Neutrophil (primary cell): ENCODE measurements around the gene ECE1.
A peak's percentile ranks its signal among the peaks of the same experiment; 100 is the strongest.
"Not testable (repeated sequence)": the region's sequence is repeated elsewhere in the genome, so short reads cannot be mapped to it uniquely, and the experiment has no call there.

Experiments
- H3K27ac ChIP-seq: fragments of 200-600 bp; sonication (generic); 2 replicates; pipeline ENCODE4 v1.5.1; 2016; ENCODE audit warnings: mild to moderate bottlenecking, moderate library complexity
- H3K27me3 ChIP-seq: fragments of 200-600 bp; sonication (generic); 2 replicates; pipeline ENCODE4 v1.6.0; 2016; ENCODE audit warnings: mild to moderate bottlenecking
- H3K36me3 ChIP-seq: fragments of 200-600 bp; sonication (generic); 2 replicates; pipeline ENCODE4 v1.5.1; 2017
- H3K4me1 ChIP-seq, 2 experiments: fragments of 200-600 bp in 1 of 2; sonication (generic) in 1 of 2; 1 replicate in 1 of 2; 2 replicates in 1 of 2; pipeline versions ENCODE4 v1.5.1 to v1.6.1; 2013 to 2016; ENCODE audit warnings: low read depth in 1 of 2, low read length in 1 of 2, mild to moderate bottlenecking in 1 of 2, moderate library complexity in 1 of 2; ENCODE audit not compliant: control insufficient read depth in 1 of 2, insufficient read depth in 1 of 2
- H3K4me3 ChIP-seq, 2 experiments: fragments of 200-600 bp in 1 of 2; sonication (generic) in 1 of 2; 1 replicate in 1 of 2; 2 replicates in 1 of 2; pipeline ENCODE4 v1.5.1; 2013 to 2016; ENCODE audit warnings: low read depth in 1 of 2, low read length in 1 of 2, mild to moderate bottlenecking in 1 of 2, moderate library complexity in 1 of 2
- H3K9me3 ChIP-seq: fragments of 200-600 bp; sonication (generic); 2 replicates; pipeline ENCODE4 v1.5.1; 2016
- TF ChIP-seq, protein P1 (sequence below): fragments of 200-600 bp; sonication (generic); IDR thresholded peaks from 2 replicates; pipeline ENCODE4 v1.5.1; 2016; ENCODE audit warnings: antibody characterized with exemption

ECE1 gene

DNA sequence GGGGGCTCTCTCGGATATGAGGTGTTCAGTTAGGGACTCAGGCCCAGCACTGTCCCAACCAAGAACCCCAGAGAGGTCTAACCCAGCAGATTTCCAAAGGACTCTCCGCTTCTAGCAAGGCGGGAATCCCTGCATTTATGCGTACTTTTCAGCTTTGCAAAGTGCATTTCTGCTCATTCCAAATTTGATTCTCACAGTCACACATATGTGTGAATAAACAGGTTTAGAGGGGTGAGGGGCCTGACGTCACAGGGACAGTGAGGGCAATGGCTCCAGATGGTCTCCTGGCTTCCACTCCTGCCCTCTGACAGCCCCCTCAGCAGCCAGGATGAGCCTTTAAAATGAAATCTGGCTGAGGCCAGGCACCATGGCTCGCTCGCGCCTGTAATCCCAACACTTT is 921 bp upstream of the ECE1 start:
- Histone ChIP-seq H3K9me3 (no peaks in the 10 kb centered on the region), H3K4me3 (peak overlapping the region; percentile 84 to 95), H3K27me3 (no peaks in the 10 kb centered on the region), H3K27ac (peak overlapping the region; percentile 97), H3K36me3 (peaks cover 7% of the 10 kb centered on the region), H3K4me1 (peaks cover 88 to 94% of the 10 kb centered on the region in 2 experiments)
- TF ChIP-seq, protein P1, sequence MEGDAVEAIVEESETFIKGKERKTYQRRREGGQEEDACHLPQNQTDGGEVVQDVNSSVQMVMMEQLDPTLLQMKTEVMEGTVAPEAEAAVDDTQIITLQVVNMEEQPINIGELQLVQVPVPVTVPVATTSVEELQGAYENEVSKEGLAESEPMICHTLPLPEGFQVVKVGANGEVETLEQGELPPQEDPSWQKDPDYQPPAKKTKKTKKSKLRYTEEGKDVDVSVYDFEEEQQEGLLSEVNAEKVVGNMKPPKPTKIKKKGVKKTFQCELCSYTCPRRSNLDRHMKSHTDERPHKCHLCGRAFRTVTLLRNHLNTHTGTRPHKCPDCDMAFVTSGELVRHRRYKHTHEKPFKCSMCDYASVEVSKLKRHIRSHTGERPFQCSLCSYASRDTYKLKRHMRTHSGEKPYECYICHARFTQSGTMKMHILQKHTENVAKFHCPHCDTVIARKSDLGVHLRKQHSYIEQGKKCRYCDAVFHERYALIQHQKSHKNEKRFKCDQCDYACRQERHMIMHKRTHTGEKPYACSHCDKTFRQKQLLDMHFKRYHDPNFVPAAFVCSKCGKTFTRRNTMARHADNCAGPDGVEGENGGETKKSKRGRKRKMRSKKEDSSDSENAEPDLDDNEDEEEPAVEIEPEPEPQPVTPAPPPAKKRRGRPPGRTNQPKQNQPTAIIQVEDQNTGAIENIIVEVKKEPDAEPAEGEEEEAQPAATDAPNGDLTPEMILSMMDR = no peak

DNA sequence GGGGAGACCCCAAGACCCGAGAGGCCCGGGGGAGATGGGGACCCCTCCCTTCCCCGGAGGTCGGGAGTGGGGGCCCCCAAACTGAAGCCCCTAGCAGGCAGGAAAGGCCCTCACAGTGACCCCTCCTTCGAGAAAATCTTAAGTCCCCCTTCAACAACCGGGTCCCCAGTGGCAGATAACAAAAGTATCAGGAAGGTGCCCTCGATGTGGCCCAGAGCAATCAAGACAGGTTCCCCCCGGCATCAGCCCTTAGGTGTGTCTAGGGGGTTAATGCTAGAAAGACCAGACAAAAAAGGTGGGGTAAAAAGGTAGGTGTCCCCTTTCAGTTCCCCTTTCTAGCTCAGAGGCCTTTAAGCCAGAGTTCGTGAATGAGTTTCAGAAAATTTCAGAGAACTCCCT is 282 bp upstream of the ECE1 start:
- Histone ChIP-seq H3K4me1 (peaks cover 84 to 89% of the 10 kb centered on the region in 2 experiments), H3K9me3 (no peaks in the 10 kb centered on the region), H3K4me3 (peak overlapping the region; percentile 84 to 95)

DNA sequence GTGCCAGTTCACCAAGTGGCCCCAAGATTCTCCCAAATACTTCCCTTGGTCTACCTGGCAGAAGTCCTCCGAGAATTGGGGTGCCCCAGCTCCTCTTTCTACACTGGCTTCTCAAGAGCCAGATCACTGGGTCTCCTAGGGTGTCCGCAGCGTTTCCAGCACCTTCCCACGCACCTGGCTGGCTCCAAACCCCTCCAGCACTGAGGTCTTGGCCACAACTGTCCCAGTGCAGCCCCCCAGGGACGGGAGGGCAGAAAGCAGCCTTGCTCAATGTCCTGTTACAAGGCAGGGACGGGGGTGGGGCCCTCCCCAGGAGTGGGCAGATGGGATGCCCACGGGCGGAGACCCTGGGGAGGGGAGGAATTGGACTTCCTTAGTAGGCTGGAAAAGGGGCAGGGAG is 1.1 kb downstream of the ECE1 start:
- H3K4me3 ChIP-seq = peak overlapping the region; percentile 84 to 95
- TF ChIP-seq, protein P1 = no peak
- H3K4me1 ChIP-seq = peaks cover 85 to 88% of the 10 kb centered on the region in 2 experiments
- H3K9me3 ChIP-seq = no peaks in the 10 kb centered on the region
- H3K27ac ChIP-seq = peak overlapping the region; percentile 97
- H3K36me3 ChIP-seq = peaks cover 13% of the 10 kb centered on the region
- no peaks in the 10 kb centered on the region for H3K27me3 ChIP-seq

More for the DNA sequence above, 282 bp upstream of the ECE1 start:
- Histone ChIP-seq H3K27me3 (no peaks in the 10 kb centered on the region), H3K27ac (peak overlapping the region; percentile 97), H3K36me3 (peaks cover 9% of the 10 kb centered on the region)
- TF ChIP-seq, protein P1 = no peak

DNA sequence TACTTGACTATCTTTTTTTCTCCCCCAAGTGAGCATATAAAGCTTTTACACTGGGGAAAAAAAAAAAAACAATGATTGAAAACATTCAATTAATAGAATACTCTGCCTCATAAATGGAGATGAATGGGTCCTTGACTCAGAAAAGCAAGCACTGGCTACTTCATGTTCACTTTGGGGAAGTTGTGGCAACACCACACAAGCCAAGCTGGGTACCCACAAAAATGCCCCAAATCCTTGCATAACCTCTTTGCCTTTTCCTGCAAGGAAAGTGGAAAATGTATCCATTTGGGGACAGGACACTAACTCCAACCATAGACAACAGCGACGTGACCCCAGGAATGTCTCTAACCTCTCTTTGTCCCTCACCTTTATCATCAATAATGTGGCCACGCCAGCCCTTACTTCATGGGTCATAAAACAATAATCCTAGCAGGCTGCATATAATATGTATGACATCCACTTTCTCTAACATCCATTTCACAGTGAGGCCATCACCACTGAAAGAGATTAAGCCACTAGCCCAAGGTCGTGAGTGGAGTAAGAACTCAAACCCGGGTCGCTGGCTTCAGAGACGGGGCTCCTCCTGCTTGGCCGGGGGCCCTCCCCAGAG is 2.3 kb downstream of the ECE1 start:
- peaks cover 76 to 80% of the 10 kb centered on the region in 2 experiments for H3K4me1 ChIP-seq
- TF ChIP-seq, protein P1 = no peak
- peak overlapping the region; percentile 97 for H3K27ac ChIP-seq

DNA sequence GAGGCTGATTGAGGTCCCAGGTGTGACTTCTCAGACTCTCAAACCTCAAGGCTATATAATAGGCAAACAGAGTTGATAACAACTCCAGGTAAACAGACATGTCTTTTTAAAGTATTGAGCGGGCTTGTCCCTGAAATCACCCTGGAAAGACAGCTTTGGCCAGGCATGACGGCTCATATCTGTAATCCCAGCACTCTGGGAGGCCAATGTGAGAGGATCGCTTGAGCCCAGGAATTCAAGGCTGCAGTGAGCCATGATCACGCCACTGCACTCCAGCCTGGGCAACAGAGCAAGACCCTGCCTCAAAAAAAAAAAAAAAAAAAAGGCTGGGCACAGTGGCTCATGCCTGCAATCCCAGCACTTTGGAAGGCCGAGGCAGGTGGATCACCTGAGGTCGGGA is 4.9 kb downstream of the ECE1 start:
- peaks cover 62 to 63% of the 10 kb centered on the region in 2 experiments for H3K4me1 ChIP-seq
- not testable (repeated sequence) for H3K27me3 ChIP-seq, H3K9me3 ChIP-seq
- peak overlapping the region in 1 of 2 experiments; percentile 32 for H3K4me3 ChIP-seq
- peak overlapping the region; percentile 75 for H3K27ac ChIP-seq
- H3K36me3 ChIP-seq = peaks cover 36% of the 10 kb centered on the region

More for the DNA sequence above, 2.3 kb downstream of the ECE1 start:
- peak overlapping the region; percentile 84 to 95 for H3K4me3 ChIP-seq
- peaks cover 24% of the 10 kb centered on the region for H3K36me3 ChIP-seq
- no peaks in the 10 kb centered on the region for H3K27me3 ChIP-seq
- no peaks in the 10 kb centered on the region for H3K9me3 ChIP-seq

DNA sequence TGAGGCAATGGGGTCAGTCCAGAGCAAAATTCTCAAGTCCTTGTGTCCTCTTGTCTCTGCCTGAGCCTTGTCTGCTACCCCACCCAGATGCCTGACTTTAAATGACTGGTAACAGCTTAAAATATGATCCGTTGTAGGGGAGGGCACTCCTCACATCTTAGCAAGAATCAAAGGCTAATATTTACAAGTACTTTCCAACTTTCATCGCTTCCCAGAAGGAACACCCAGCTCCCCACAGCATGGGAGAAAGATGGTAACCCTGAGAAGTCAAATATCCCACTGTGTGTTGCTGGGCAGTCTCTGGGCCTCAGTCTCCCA is 5.2 kb downstream of the ECE1 start:
- TF ChIP-seq, protein P1 = no peak

More for the DNA sequence above, 5.2 kb downstream of the ECE1 start:
- Histone ChIP-seq H3K27me3 (no peaks in the 10 kb centered on the region), H3K4me3 (peak overlapping the region in 1 of 2 experiments; percentile 32), H3K36me3 (peaks cover 36% of the 10 kb centered on the region), H3K4me1 (peaks cover 66% of the 10 kb centered on the region in 2 experiments), H3K9me3 (no peaks in the 10 kb centered on the region), H3K27ac (peak overlapping the region; percentile 75)
